Right ventricle myocardium inferior (tissue), 1 donor: ENCODE measurements around the gene CCDC9B. TPM values are rescaled to one million over a fixed set of nuclear protein-coding genes. Genes with fewer than 3 reads are reported as not detected.
A peak's percentile ranks its signal among the peaks of the same experiment; 100 is the strongest.

Source experiments
- ATAC-seq: fragments of 200-7000 bp; cut with Tn5 transposase; one replicate; pipeline ENCODE4 v1.9.1; 2020; ENCODE audit warnings: mild to moderate bottlenecking, moderate library complexity
- DNase-seq: peaks from one replicate; pipeline ENCODE4 v3.0.0; 2021; ENCODE audit errors: missing footprints
- intact Hi-C: fragments of 100-400 bp; cut with DNase I; formaldehyde crosslinking; loops from one replicate; pipeline ENCODE4 v1.11.0; 2022
- long read RNA-seq: library from polyadenylated mRNA; unstranded; transcript quantifications from one replicate; pipeline ENCODE4 v2.0.0, GENCODE V29; 2021
- total RNA-seq: library from RNA; stranded (reverse); fragmentation: NEBNext Ultra II Directional; extraction: Animal tissue kit (Norgen Biotek cat#: 25700); gene quantifications from one replicate; pipeline ENCODE4 v1.2.1, GENCODE V29; 2021
- donor health status: DM: no; HTN: yes; CAD: no; lungs with severe emphysema.

Gene CCDC9B
- 162 TPM for total RNA-seq
- long read RNA-seq, transcript CCDC9B-206 (11 exons, 3,022 nt) = major isoform, 5 of 39 reads
- long read RNA-seq, partial matches to known transcripts = 30 of 39 reads
- long read RNA-seq, other reads (novel, unspliced or antisense) = 4 of 39 reads

GRCh38 chr15:40340740-40341400 lies at the start of gene CCDC9B:
Gene CCDC9B (minus strand): TSS chr15:40340939. CDS start chr15:40340819, 120 bp downstream.
- peak; percentile 76 for ATAC-seq

GRCh38 chr15:40389824-40390595 lies 49.3 kb upstream of the CCDC9B start:
- ATAC-seq (no peak), DNase-seq (no peak)
- intact Hi-C loops = no loop called here

More at GRCh38 chr15:40340740-40341400, at the start of gene CCDC9B:
- peak; percentile 89 for DNase-seq
- intact Hi-C loops = loop anchor here (1.0 to 2.0 kb wide), 2 partner anchors 18 to 80 kb away; partner anchors contain the start of gene INAFM2

GRCh38 chr15:40388941-40389823 lies 48.4 kb upstream of the CCDC9B start:
- intact Hi-C loops = no loop called here
- ATAC-seq = no peak
- DNase-seq = no peak

GRCh38 chr15:40386480-40386879 lies 45.7 kb upstream of the CCDC9B start:
- intact Hi-C loops = no loop called here
- DNase-seq (no peak), ATAC-seq (no peak)

- intact Hi-C loops = no loop called here
- ATAC-seq (peak; percentile 98), DNase-seq (peak; percentile 95)
These were observed 42.1 kb upstream of the CCDC9B start, which contains the start of gene KNSTRN for GRCh38 chr15:40382580-40383456. Gene KNSTRN (plus strand): TSS chr15:40382721. CDS start chr15:40382836, 115 bp downstream.

- ATAC-seq (no peak), DNase-seq (no peak)
- intact Hi-C loops = no loop called here
These were observed 41.2 kb upstream of the CCDC9B start for GRCh38 chr15:40381818-40382529.

GRCh38 chr15:40380636-40381035 lies 39.9 kb upstream of the CCDC9B start:
- ATAC-seq (no peak), DNase-seq (no peak)
- intact Hi-C loops = no loop called here

- intact Hi-C loops = no loop called here
- ATAC-seq = no peak
- DNase-seq = no peak
These were observed 39.1 kb upstream of the CCDC9B start for GRCh38 chr15:40379853-40380252.

GRCh38 chr15:40379374-40379773 lies 38.6 kb upstream of the CCDC9B start:
- no peak for DNase-seq
- intact Hi-C loops = no loop called here
- no peak for ATAC-seq

- intact Hi-C loops = no loop called here
- ATAC-seq = no peak
- DNase-seq = no peak
These were observed 36.9 kb upstream of the CCDC9B start for GRCh38 chr15:40377606-40378005.

- intact Hi-C loops = no loop called here
- DNase-seq = no peak
- no peak for ATAC-seq
These were observed 32.2 kb upstream of the CCDC9B start for GRCh38 chr15:40372981-40373380.

GRCh38 chr15:40369971-40370370 lies 29.2 kb upstream of the CCDC9B start:
- ATAC-seq (no peak), DNase-seq (no peak)
- intact Hi-C loops = loop anchor here (5.0 kb wide), 1 partner anchor 37 kb away; the partner anchor contains the start of gene IVD

- DNase-seq (no peak), ATAC-seq (no peak)
- intact Hi-C loops = loop anchor here (5.0 kb wide), 1 partner anchor 38 kb away; the partner anchor contains the start of gene IVD
These were observed 28.7 kb upstream of the CCDC9B start for GRCh38 chr15:40369474-40369869.

- DNase-seq = no peak
- intact Hi-C loops = loop anchor here (5.0 kb wide), 1 partner anchor 38 kb away; the partner anchor contains the start of gene IVD
- no peak for ATAC-seq
These were observed 28.2 kb upstream of the CCDC9B start for GRCh38 chr15:40368719-40369473.

GRCh38 chr15:40367686-40368611 lies 27.2 kb upstream of the CCDC9B start:
- DNase-seq (peak; percentile 94), ATAC-seq (peak; percentile 67)
- intact Hi-C loops = loop anchor here (1.0 to 5.0 kb wide), 4 partner anchors 29 to 53 kb away; partner anchors contain the start of genes INAFM2 and IVD
